Osteocyte (in vitro differentiated cells): ENCODE measurements around the gene ARHGEF7. TPM values are rescaled to one million over a fixed set of nuclear protein-coding genes. Genes with fewer than 3 reads are reported as not detected.

Source experiments
- DNase-seq: peaks from one replicate; pipeline ENCODE4 v3.0.0; 2021; ENCODE audit warnings: mixed read lengths; ENCODE audit not compliant: unreplicated experiment; ENCODE audit errors: extremely low spot score
- H3K27ac Mint-ChIP-seq: one replicate; pipeline ENCODE4 v1.8.0; 2021; ENCODE audit warnings: mild to moderate bottlenecking, mixed read lengths; ENCODE audit not compliant: unreplicated experiment
- H3K27me3 Mint-ChIP-seq: one replicate; pipeline ENCODE4 v1.8.0; 2021; ENCODE audit warnings: mixed read lengths; ENCODE audit not compliant: unreplicated experiment
- H3K36me3 Mint-ChIP-seq: one replicate; pipeline ENCODE4 v1.8.0; 2021; ENCODE audit warnings: mixed read lengths; ENCODE audit not compliant: unreplicated experiment
- H3K4me1 Mint-ChIP-seq: one replicate; pipeline ENCODE4 v1.8.0; 2021; ENCODE audit warnings: mixed read lengths; ENCODE audit not compliant: unreplicated experiment
- H3K4me3 Mint-ChIP-seq: one replicate; pipeline ENCODE4 v1.8.0; 2021; ENCODE audit warnings: mild to moderate bottlenecking, moderate library complexity, mixed read lengths; ENCODE audit not compliant: unreplicated experiment
- H3K9me3 Mint-ChIP-seq: one replicate; pipeline ENCODE4 v1.8.0; 2021; ENCODE audit warnings: mixed read lengths; ENCODE audit not compliant: unreplicated experiment
- total RNA-seq: library from RNA; stranded (reverse); gene quantifications from 2 replicates; pipeline ENCODE4 v1.2.1, GENCODE V29; 2021
- TF ChIP-seq, protein P1 (sequence below): fragments of 200-600 bp; sonication (generic); IDR thresholded peaks from 2 replicates; pipeline ENCODE4 v1.5.0; 2021; ENCODE audit warnings: antibody characterized with exemption, mild to moderate bottlenecking, moderate library complexity

The ARHGEF7 gene
- total RNA-seq, 1 donor from 2014 or later: 125 TPM

GRCh38 chr13:111239764-111240670 lies 124.9 kb downstream of the ARHGEF7 start:
- Mint-ChIP-seq H3K27ac (no peak overlapping the region), H3K36me3 (peaks cover 59% of the 10 kb centered on the region), H3K27me3 (no peaks in the 10 kb centered on the region), H3K4me3 (no peak overlapping the region), H3K4me1 (peaks cover 12% of the 10 kb centered on the region), H3K9me3 (no peaks in the 10 kb centered on the region)
- no peak for DNase-seq
- TF ChIP-seq, protein P1, sequence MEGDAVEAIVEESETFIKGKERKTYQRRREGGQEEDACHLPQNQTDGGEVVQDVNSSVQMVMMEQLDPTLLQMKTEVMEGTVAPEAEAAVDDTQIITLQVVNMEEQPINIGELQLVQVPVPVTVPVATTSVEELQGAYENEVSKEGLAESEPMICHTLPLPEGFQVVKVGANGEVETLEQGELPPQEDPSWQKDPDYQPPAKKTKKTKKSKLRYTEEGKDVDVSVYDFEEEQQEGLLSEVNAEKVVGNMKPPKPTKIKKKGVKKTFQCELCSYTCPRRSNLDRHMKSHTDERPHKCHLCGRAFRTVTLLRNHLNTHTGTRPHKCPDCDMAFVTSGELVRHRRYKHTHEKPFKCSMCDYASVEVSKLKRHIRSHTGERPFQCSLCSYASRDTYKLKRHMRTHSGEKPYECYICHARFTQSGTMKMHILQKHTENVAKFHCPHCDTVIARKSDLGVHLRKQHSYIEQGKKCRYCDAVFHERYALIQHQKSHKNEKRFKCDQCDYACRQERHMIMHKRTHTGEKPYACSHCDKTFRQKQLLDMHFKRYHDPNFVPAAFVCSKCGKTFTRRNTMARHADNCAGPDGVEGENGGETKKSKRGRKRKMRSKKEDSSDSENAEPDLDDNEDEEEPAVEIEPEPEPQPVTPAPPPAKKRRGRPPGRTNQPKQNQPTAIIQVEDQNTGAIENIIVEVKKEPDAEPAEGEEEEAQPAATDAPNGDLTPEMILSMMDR: no peak

DNA sequence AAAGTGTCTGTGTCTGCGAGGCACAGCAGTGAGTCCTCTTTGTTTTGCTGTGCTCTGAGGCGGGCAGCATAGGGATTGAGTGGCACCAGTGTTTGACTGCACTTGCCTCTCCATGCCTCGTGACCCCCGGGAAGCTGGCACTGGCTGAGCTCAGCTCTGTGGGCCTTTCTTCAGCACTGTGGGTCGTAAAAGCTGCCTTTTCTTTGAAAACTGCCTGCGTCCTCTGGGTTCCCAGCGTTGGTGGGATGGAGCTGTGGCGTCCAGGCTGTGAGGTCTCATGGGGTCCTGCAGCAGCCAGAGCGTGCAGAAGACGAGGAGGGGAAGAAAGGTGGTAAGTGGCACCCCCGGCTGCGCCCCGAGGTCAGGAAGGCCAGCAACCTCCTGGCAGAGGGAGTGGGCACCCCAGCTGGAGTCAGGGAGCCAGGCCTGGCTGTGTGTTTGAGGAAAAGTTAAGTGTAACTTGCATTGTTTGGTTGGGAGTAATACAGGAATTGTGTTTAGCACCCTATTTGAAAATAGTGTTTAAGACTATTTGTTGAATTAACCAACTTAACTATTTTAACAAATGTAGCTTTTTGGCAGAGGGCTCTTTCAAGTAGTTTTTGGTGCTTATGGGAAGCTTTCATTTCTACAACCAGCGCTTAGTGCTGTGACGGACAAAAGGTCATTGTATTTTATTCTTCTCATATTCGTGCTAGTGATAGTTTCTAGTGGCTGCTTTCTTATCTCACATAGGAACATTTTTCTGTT lies 126.1 kb downstream of the ARHGEF7 start:
- H3K4me3 Mint-ChIP-seq: no peak overlapping the region
- H3K36me3 Mint-ChIP-seq: peaks cover 63% of the 10 kb centered on the region
- TF ChIP-seq, protein P1: no peak

GRCh38 chr13:111241862-111242261 lies 126.8 kb downstream of the ARHGEF7 start:
- Mint-ChIP-seq H3K36me3 (peaks cover 58% of the 10 kb centered on the region), H3K27me3 (no peaks in the 10 kb centered on the region), H3K4me3 (no peak overlapping the region), H3K27ac (peak overlapping the region; percentile 39), H3K9me3 (no peaks in the 10 kb centered on the region), H3K4me1 (peaks cover 12% of the 10 kb centered on the region)
- TF ChIP-seq, protein P1: no peak
- DNase-seq: no peak

More for the DNA sequence above, 126.1 kb downstream of the ARHGEF7 start:
- Mint-ChIP-seq H3K9me3 (no peaks in the 10 kb centered on the region), H3K4me1 (peaks cover 12% of the 10 kb centered on the region), H3K27ac (peak overlapping the region; percentile 39), H3K27me3 (no peaks in the 10 kb centered on the region)
- DNase-seq: no peak

- Mint-ChIP-seq H3K9me3 (no peaks in the 10 kb centered on the region), H3K27me3 (no peaks in the 10 kb centered on the region), H3K4me3 (no peak overlapping the region), H3K27ac (no peak overlapping the region), H3K4me1 (peaks cover 14% of the 10 kb centered on the region), H3K36me3 (peaks cover 60% of the 10 kb centered on the region)
- TF ChIP-seq, protein P1: no peak
- no peak for DNase-seq
Observed at GRCh38 chr13:111242585-111242984, 127.5 kb downstream of the ARHGEF7 start.

DNA sequence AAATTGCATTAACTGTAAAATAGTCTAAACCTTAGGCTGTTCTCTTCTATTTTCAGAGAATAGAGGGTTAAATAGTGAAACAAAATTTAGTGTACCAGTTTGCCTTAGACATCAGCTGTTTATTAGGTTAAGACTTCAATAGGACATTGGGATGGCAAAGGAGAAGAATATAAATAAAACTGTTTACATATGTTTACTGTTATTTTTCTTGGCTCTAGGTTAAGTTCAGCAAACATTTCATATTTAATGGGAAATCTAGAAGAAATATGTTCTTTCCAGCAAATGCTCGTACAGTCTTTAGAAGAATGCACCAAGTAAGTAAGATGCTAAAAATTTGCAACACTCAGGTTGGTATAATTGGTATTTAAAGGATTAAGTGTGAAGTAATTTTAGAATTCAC lies 128.9 kb downstream of the ARHGEF7 start:
- Mint-ChIP-seq H3K4me1 (peaks cover 21% of the 10 kb centered on the region), H3K36me3 (peaks cover 64% of the 10 kb centered on the region)

More for the DNA sequence above, 128.9 kb downstream of the ARHGEF7 start:
- H3K27me3 Mint-ChIP-seq: no peaks in the 10 kb centered on the region
- no peaks in the 10 kb centered on the region for H3K9me3 Mint-ChIP-seq
- DNase-seq: no peak
- TF ChIP-seq, protein P1: no peak
- no peak overlapping the region for H3K27ac Mint-ChIP-seq
- H3K4me3 Mint-ChIP-seq: no peak overlapping the region
